Ovary (tissue), 9 donors: ENCODE measurements around the gene SFTPB. TPM values are rescaled to one million over a fixed set of nuclear protein-coding genes. Genes with fewer than 3 reads are reported as not detected.

Experiments used
- DNase-seq, 5 donors: peaks; one replicate each; pipeline ENCODE4 v3.0.0-alpha.2; 2019 to 2020
- H3K27ac ChIP-seq, 2 donors: fragments of 200-600 bp; one replicate each; pipeline versions ENCODE4 v1.5.1 to v1.8.0; 2019 to 2022
- H3K27me3 ChIP-seq: fragments of 200-600 bp; one replicate; pipeline ENCODE4 v1.8.0; 2022
- H3K36me3 ChIP-seq: fragments of 200-600 bp; sonication (generic); one replicate; pipeline ENCODE4 v1.5.1; 2019
- H3K4me1 ChIP-seq: one replicate; pipeline ENCODE4 v1.8.1; 2013; ENCODE audit warnings: mild to moderate bottlenecking, moderate library complexity; ENCODE audit not compliant: insufficient read depth
- H3K4me3 ChIP-seq: fragments of 200-600 bp; sonication (generic); one replicate; pipeline ENCODE4 v1.5.1; 2017
- H3K9me3 ChIP-seq, 2 donors: fragments of 200-600 bp in 1 of 2; sonication (generic) in 1 of 2; one replicate each; pipeline versions ENCODE4 v1.5.1 to v1.8.1; 2013 to 2019; ENCODE audit warnings: mild to moderate bottlenecking in 1 of 2, moderate library complexity in 1 of 2
- EP300 ChIP-seq: sonication (generic); formaldehyde crosslinking; IDR thresholded peaks from one replicate; pipeline ENCODE4 v1.6.1; 2017; ENCODE audit warnings: antibody characterized with exemption
- POLR2A ChIP-seq: fragments of 450-650 bp; IDR thresholded peaks from one replicate; pipeline ENCODE4 v1.6.1; 2017; ENCODE audit warnings: antibody characterized with exemption, mild to moderate bottlenecking, moderate library complexity
- WGBS, 3 donors: extraction: QIAGEN DNeasy Blood & Tissue Kit in 1 of 3; methylation state at CpG; one replicate each; pipeline versions ENCODE4 v1.1.5 to v1.1.7; 2013 to 2017; 5-methylcytosine and 5-hydroxymethylcytosine counted together
- intact Hi-C, 4 donors: fragments of 100-400 bp; cut with DNase I; formaldehyde crosslinking; loops; one replicate each; pipeline versions ENCODE4 v1.11.0 to v1.15.1; 2022 to 2023
- polyA plus RNA-seq, 2 donors: library from polyadenylated mRNA; stranded (reverse); fragments of 200-250 nt in 1 of 2; fragments of 350-450 nt in 1 of 2; fragmentation: Illumina TruSeq in 1 of 2; extraction: RNeasy Lipid Tissue Mini Kit (QIAGEN cat#74804) in 1 of 2; gene quantifications; one replicate each; pipeline ENCODE4 v1.2.3, GENCODE V29; 2013 to 2014
- total RNA-seq, 7 donors: library from RNA; depleted of rRNA in 2 of 7; stranded (reverse); fragments of >200 nt in 2 of 7; fragmentation: NEBNext Ultra II Directional in 3 of 7; extraction: Animal tissue kit (Norgen Biotek cat#: 25700) in 3 of 7; gene quantifications; one replicate each; pipeline versions ENCODE4 v1.1.0 to v1.2.4, GENCODE V29; 2016 to 2023
- TF ChIP-seq, protein P1 (sequence below), 3 donors: fragments of 450-650 bp in 2 of 3; fragments of 200-600 bp in 1 of 3; IDR thresholded peaks; one replicate each; pipeline versions ENCODE4 v1.5.1 to v1.8.0; 2016 to 2022; ENCODE audit warnings: antibody characterized with exemption in 3 of 3, mild to moderate bottlenecking in 1 of 3
- donor health status: DM: no; HTN: no; CAD: no; lungs with moderate emphysema.
- donor health status: DM: no; HTN: no; CAD: no.
- donor health status: Bipolar disorder and iron deficiency.
- donor health status: DM: yes; HTN: yes; CAD: no.
- donor health status: DM: no; HTN: no; CAD: no.
- donor health status: DM: yes; HTN: yes; CAD: no.

Gene SFTPB
- total and polyA plus RNA-seq, 9 donors: 0.27 to 15.4 (median 1.0) TPM; not detected in 2

DNA sequence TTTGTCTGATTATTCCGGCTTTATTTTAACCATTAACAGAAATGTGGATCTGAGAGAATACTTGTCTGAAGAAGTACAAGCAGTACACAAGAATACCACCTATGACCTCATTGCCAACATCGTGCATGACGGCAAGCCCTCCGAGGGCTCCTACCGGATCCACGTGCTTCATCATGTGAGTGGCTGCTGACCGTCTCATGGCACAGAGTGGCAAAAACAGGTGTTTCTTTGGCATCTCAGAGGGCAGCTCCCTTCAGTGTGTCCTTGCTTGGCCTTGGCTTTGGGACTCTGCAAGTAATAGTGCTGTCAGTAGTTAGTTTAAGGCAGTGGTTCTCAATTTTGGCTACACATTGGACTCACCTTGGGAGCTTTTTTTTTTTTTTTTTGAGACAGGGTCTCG is 23.1 kb downstream of the SFTPB start:
- Histone ChIP-seq H3K4me1 (peaks cover 2% of the 10 kb centered on the region), H3K27ac (no peak overlapping the region), H3K27me3 (no peaks in the 10 kb centered on the region), H3K9me3 (no peaks in the 10 kb centered on the region), H3K4me3 (no peak overlapping the region), H3K36me3 (no peaks in the 10 kb centered on the region)
- intact Hi-C loops: loop anchor here in 1 of 4 donors (5.0 kb wide), 1 partner anchor 62 kb away; no protein-coding TSS in a partner anchor
- TF ChIP-seq POLR2A (no peak), EP300 (no peak)
- TF ChIP-seq, protein P1, sequence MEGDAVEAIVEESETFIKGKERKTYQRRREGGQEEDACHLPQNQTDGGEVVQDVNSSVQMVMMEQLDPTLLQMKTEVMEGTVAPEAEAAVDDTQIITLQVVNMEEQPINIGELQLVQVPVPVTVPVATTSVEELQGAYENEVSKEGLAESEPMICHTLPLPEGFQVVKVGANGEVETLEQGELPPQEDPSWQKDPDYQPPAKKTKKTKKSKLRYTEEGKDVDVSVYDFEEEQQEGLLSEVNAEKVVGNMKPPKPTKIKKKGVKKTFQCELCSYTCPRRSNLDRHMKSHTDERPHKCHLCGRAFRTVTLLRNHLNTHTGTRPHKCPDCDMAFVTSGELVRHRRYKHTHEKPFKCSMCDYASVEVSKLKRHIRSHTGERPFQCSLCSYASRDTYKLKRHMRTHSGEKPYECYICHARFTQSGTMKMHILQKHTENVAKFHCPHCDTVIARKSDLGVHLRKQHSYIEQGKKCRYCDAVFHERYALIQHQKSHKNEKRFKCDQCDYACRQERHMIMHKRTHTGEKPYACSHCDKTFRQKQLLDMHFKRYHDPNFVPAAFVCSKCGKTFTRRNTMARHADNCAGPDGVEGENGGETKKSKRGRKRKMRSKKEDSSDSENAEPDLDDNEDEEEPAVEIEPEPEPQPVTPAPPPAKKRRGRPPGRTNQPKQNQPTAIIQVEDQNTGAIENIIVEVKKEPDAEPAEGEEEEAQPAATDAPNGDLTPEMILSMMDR (IDR thresholded peaks at IDR 0.05): no peak
- DNase-seq: no peak
- 91 to 96% (median 93%) methylated on average over 8 of the region's 8 CpGs for WGBS, 3 donors

DNA sequence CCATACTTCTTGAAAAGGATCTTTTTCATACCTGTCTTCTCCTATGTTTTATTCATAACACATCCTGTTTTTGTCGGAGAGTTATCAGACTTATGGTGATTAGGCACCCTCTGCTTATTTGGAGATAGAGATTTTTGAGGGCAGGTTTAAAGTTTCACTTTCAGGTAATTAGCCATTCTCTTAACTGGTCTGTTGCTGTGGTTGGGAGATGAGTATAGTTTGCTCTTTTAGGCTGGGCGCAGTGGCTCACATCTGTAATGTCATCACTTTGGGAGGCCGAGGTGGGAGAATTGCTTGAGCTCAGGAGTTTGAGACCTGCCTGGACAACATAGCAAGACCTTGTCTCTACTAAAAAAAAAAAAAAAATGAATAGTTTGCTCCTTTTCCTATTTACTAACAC is 25.3 kb downstream of the SFTPB start:
- no peak for TF ChIP-seq POLR2A
- no peak for TF ChIP-seq EP300
- TF ChIP-seq, protein P1 (IDR thresholded peaks at IDR 0.05): no peak
- intact Hi-C loops: loop anchor here in 1 of 4 donors (5.0 kb wide), 1 partner anchor 65 kb away; no protein-coding TSS in a partner anchor
- no peak overlapping the region for H3K27ac ChIP-seq
- DNase-seq: no peak
- no peaks in the 10 kb centered on the region for H3K27me3 ChIP-seq
- no peak overlapping the region for H3K4me3 ChIP-seq
- H3K36me3 ChIP-seq: no peaks in the 10 kb centered on the region
- H3K9me3 ChIP-seq: no peaks in the 10 kb centered on the region
- 87 to 95% (median 95%) methylated on average over 3 of the region's 3 CpGs for WGBS, 3 donors
- no peaks in the 10 kb centered on the region for H3K4me1 ChIP-seq

DNA sequence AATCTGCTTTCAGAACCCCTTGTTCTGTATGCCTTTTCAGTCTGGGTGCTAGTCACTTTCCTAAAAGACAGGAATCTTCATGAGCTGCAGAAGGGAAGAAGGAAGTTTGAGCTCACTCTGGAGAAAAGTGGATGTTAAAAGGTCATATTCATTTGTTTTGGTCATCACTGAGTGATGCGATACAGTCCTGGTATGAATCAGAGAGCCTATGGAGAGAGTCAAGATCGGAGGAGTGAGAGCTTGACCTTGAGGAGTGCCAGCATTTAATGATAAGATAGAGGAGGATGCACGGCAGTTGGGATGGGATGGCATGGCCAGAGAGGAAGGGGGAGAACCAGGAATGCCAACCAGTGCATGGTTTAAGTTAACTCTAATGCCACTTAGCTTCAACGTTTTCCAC is 32.4 kb downstream of the SFTPB start:
- Histone ChIP-seq H3K4me1 (peaks cover 2% of the 10 kb centered on the region), H3K27ac (no peak overlapping the region), H3K36me3 (no peaks in the 10 kb centered on the region), H3K27me3 (no peaks in the 10 kb centered on the region), H3K9me3 (no peaks in the 10 kb centered on the region), H3K4me3 (no peak overlapping the region)
- TF ChIP-seq POLR2A (no peak), EP300 (no peak)
- TF ChIP-seq, protein P1 (IDR thresholded peaks at IDR 0.05): no peak
- WGBS, 3 donors: 11 to 24% (median 12%) methylated on average over 4 of the region's 4 CpGs
- intact Hi-C loops: loop anchor here (5.0 to 10.0 kb wide), 7 partner anchors 37 to 439 kb away; no protein-coding TSS in a partner anchor
- DNase-seq: no peak

DNA sequence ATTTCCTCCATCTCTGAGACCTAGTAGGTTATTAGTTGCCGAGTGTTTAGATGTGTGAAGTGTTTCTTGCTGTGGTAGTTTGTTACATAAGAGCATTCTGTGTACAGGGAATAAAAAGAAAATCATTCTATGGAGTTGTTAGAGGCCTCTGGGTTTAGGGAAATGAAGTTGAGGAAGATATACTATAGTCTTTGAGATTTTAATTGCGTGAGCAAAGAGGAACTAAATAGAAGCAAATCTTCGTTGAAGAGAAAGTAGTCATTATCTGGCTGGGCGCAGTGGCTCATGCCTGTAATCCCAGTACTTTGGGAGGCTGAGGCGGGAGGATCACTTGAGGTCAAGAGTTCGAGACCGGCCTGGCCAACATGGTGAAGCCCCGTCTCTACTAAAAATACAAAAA is 33.0 kb downstream of the SFTPB start:
- no peaks in the 10 kb centered on the region for H3K27me3 ChIP-seq
- DNase-seq: no peak
- H3K4me1 ChIP-seq: peaks cover 2% of the 10 kb centered on the region
- no peaks in the 10 kb centered on the region for H3K36me3 ChIP-seq
- H3K27ac ChIP-seq: no peak overlapping the region
- intact Hi-C loops: loop anchor here (5.0 to 10.0 kb wide), 7 partner anchors 37 to 440 kb away; no protein-coding TSS in a partner anchor
- TF ChIP-seq EP300: no peak
- TF ChIP-seq, protein P1 (IDR thresholded peaks at IDR 0.05): no peak
- no peaks in the 10 kb centered on the region for H3K9me3 ChIP-seq
- WGBS, 3 donors: 76 to 82% (median 81%) methylated on average over 8 of the region's 8 CpGs
- H3K4me3 ChIP-seq: no peak overlapping the region
